Panc1 (cell line): Measurements from ENCODE around the gene SERTAD1. TPM values are rescaled to one million over a fixed set of nuclear protein-coding genes. Genes with fewer than 3 reads are reported as not detected.

Experiments used
- ATAC-seq: fragments of 200-7000 bp; cut with Tn5 transposase; 2 replicates; pipeline ENCODE4 v1.9.1; 2020; ENCODE audit warnings: mild to moderate bottlenecking, moderate library complexity
- BruUV-seq: library from RNA; stranded (reverse); fragments of 400-500 nt; replicated peaks from 2 replicates; lab custom pipeline; 2021; lab: Mats Ljungman, UMichigan
- CTCF ChIA-PET: fragments of 300-600 bp; sonication (Branson Sonifier 250); formaldehyde crosslinking; loops from one replicate; lab custom pipeline; 2022; ENCODE audit warnings: antibody characterized with exemption; lab: Charles Lee
- POLR2A ChIA-PET: fragments of 300-600 bp; sonication (Branson Sonifier 250); formaldehyde crosslinking; loops from one replicate; lab custom pipeline; 2022; ENCODE audit warnings: antibody characterized with exemption; lab: Charles Lee
- DNase-seq: peaks from one replicate; pipeline ENCODE4 v3.0.0-alpha.2; 2010; ENCODE audit warnings: low read depth, low spot score
- H3K27ac ChIP-seq: 2 replicates; pipeline ENCODE4 v1.5.1; 2011; ENCODE audit warnings: mild to moderate bottlenecking, low read length, inconsistent platforms
- H3K27me3 ChIP-seq: fragments of 200-500 bp; sonication (Bioruptor generic); 2 replicates; pipeline ENCODE4 v1.6.0; 2014; ENCODE audit warnings: low read length, inconsistent platforms; ENCODE audit not compliant: control insufficient read depth, insufficient read depth
- H3K36me3 ChIP-seq: fragments of 200-500 bp; sonication (Bioruptor generic); 2 replicates; pipeline ENCODE4 v1.5.1; 2014; ENCODE audit warnings: inconsistent platforms, mild to moderate bottlenecking, low read length, moderate library complexity; ENCODE audit not compliant: control insufficient read depth, insufficient read depth
- H3K4me1 ChIP-seq: 2 replicates; pipeline ENCODE4 v1.5.1; 2011; ENCODE audit warnings: inconsistent platforms, mild to moderate bottlenecking, low read length, moderate library complexity; ENCODE audit not compliant: control insufficient read depth, insufficient read depth
- H3K4me3 ChIP-seq, 2 experiments: 2 replicates each; pipeline ENCODE4 v1.5.1; 2011 to 2012; ENCODE audit warnings: low read depth in 2 of 2, low read length in 2 of 2, mild to moderate bottlenecking in 2 of 2, inconsistent platforms in 1 of 2, moderate library complexity in 1 of 2
- H3K9me3 ChIP-seq: fragments of 200-500 bp; sonication (Bioruptor generic); 2 replicates; pipeline ENCODE4 v1.5.1; 2014; ENCODE audit warnings: low read depth, mild to moderate bottlenecking, inconsistent platforms, low read length, moderate library complexity; ENCODE audit not compliant: control insufficient read depth, insufficient read depth
- CTCF ChIP-seq: fragments of 450-650 bp; IDR thresholded peaks from 2 replicates; pipeline ENCODE4 v1.5.1; 2017; ENCODE audit warnings: mild to moderate bottlenecking
- POLR2AphosphoS5 ChIP-seq: IDR thresholded peaks from 2 replicates; pipeline ENCODE4 v1.6.1; 2012; ENCODE audit warnings: mild to moderate bottlenecking, low read depth, low read length, moderate library complexity
- REST ChIP-seq, 2 experiments: IDR thresholded peaks; 2 replicates each; pipeline ENCODE4 v1.6.1; 2011 to 2012; ENCODE audit warnings: low read depth in 2 of 2, control low read depth in 1 of 2, low read length in 1 of 2, mild to moderate bottlenecking in 1 of 2, moderate library complexity in 1 of 2; ENCODE audit not compliant: insufficient read depth in 1 of 2
- SIN3A ChIP-seq: IDR thresholded peaks from 2 replicates; pipeline ENCODE4 v1.6.1; 2012; ENCODE audit warnings: low read depth, mild to moderate bottlenecking, low read length, moderate library complexity, borderline replicate concordance; ENCODE audit not compliant: insufficient read depth
- TCF7L2 ChIP-seq: IDR thresholded peaks from 2 replicates; pipeline ENCODE4 v1.6.1; 2011; ENCODE audit warnings: mild to moderate bottlenecking, low read depth, low read length, inconsistent platforms
- in situ Hi-C: cut with HindIII; loops from 2 replicates; pipeline ENCODE4 v1.10.0; 2016; ENCODE audit warnings: low sequenced_read_pairs, low pct_unique_long_range_greater_than_20kb
- intact Hi-C: fragments of 100-400 bp; cut with micrococcal nuclease; formaldehyde crosslinking; loops from one replicate; pipeline ENCODE4 v1.10.0; 2022; ENCODE audit not compliant: unreplicated experiment
- total RNA-seq: library from RNA; stranded (reverse); gene quantifications from one replicate; pipeline ENCODE4 v1.2.1, GENCODE V29; 2021; ENCODE audit not compliant: unreplicated experiment

Gene SERTAD1
- total RNA-seq, 1 experiment from 2014 or later = 13.4 TPM

GRCh38 chr19:40381321-40381720, 44.5 kb downstream of the SERTAD1 start:
- POLR2A ChIA-PET = no interaction called here
- no peak overlapping the region for H3K4me3 ChIP-seq
- in situ Hi-C loops = no loop called here
- no peaks in the 10 kb centered on the region for H3K4me1 ChIP-seq
- no peaks in the 10 kb centered on the region for H3K36me3 ChIP-seq
- no TSS peak for BruUV-seq
- CTCF ChIA-PET = interaction anchor here (0.6 to 0.7 kb wide), 2 partner anchors 13 to 205 kb away, joined by 4 to 7 read pairs; no protein-coding TSS in a partner anchor
- no peaks in the 10 kb centered on the region for H3K27me3 ChIP-seq
- H3K9me3 ChIP-seq = no peaks in the 10 kb centered on the region
- no peak overlapping the region for H3K27ac ChIP-seq
- intact Hi-C loops = no loop called here
- DNase-seq = no peak
- TF ChIP-seq TCF7L2 = no peak
- no peak for TF ChIP-seq REST (IDR thresholded peaks at IDR 0.05; ENCODE audit: insufficient read depth in 1 of 2, low read depth in 2 of 2, low read length in 1 of 2)
- no peak for TF ChIP-seq POLR2AphosphoS5
- no peak for TF ChIP-seq CTCF
- TF ChIP-seq SIN3A = no peak
- ATAC-seq = no peak

GRCh38 chr19:40380199-40381037, 45.4 kb downstream of the SERTAD1 start:
- TF ChIP-seq SIN3A (no peak), CTCF (no peak), REST (IDR thresholded peaks at IDR 0.05; ENCODE audit: insufficient read depth in 1 of 2, low read depth in 2 of 2, low read length in 1 of 2) (no peak), TCF7L2 (no peak), POLR2AphosphoS5 (no peak)
- in situ Hi-C loops = no loop called here
- H3K36me3 ChIP-seq = no peaks in the 10 kb centered on the region
- CTCF ChIA-PET = interaction anchor here (0.6 kb wide), 1 partner anchor 206 kb away, joined by 4 read pairs; no protein-coding TSS in a partner anchor
- BruUV-seq = no TSS peak
- no peaks in the 10 kb centered on the region for H3K9me3 ChIP-seq
- H3K27ac ChIP-seq = no peak overlapping the region
- DNase-seq = no peak
- intact Hi-C loops = no loop called here
- no peaks in the 10 kb centered on the region for H3K4me1 ChIP-seq
- no peak overlapping the region for H3K4me3 ChIP-seq
- H3K27me3 ChIP-seq = no peaks in the 10 kb centered on the region
- POLR2A ChIA-PET = no interaction called here
- no peak for ATAC-seq
